GM18951 (cell line): ENCODE data around the gene ADPGK.
A peak's percentile ranks its signal among the peaks of the same experiment; 100 is the strongest.
"Not testable (repeated sequence)": the region's sequence is repeated elsewhere in the genome, so short reads cannot be mapped to it uniquely, and the experiment has no call there.

Source experiments
- POLR2A ChIP-seq: IDR thresholded peaks from 4 replicates; pipeline ENCODE4 v1.6.1; 2011; ENCODE audit warnings: mild to moderate bottlenecking; ENCODE audit not compliant: insufficient read length, insufficient read depth; ENCODE audit errors: extremely low read depth
- in situ Hi-C: fragments of 300-500 bp; cut with MboI; formaldehyde crosslinking; loops from one replicate; pipeline ENCODE4 v1.12.0; 2022; ENCODE audit warnings: low sequenced_read_pairs, mixed read lengths, inconsistent platforms; ENCODE audit not compliant: unreplicated experiment

ADPGK gene

DNA sequence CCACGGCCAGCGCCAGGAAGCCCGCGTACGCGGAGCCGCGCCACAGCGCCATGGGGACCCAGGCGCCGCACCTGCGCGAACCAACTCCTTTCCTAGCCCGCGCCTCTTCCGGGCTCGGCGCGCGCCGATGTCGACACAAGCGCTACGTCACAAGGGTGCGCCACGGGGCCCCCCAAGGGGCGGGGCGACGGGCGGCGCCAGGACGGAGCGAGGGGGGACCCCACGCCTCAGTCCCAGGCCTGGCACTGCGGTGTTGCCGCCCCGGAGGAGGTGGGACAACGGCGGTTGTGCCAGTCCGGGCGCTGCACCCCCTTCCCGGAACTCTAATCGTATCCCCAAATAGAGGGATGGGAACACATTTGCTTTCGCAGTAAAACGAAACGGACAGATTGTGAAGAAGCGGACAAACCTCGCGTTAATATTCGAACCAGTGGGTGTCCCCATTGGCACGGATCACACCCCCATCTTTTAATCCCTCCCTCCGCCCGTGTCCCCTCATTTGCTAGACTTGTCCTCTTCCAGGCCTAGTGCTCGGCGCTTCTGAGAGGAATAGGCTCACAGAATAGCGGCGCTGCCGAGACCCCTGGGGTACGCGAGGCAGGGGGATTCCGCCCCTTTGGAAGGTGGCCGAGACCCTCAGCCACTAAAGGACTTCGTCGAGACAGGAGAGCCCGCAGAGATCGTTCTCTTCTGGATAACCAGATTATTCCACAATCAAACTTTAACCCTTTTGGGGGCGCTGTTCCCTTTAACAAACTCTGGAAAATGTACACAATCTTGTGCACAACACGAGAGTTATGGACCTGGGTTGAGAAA, at the start of gene ADPGK:
Gene ADPGK, minus strand, starts transcription at position 119 of the 816 bp plus-strand sequence. Its CDS starts 67 bp downstream, at position 52.
- in situ Hi-C loops: loop anchor here (10.0 kb wide), 1 partner anchor 271 kb away; the partner anchor contains the start of gene NEO1
- TF ChIP-seq POLR2A: peak; percentile 94

DNA sequence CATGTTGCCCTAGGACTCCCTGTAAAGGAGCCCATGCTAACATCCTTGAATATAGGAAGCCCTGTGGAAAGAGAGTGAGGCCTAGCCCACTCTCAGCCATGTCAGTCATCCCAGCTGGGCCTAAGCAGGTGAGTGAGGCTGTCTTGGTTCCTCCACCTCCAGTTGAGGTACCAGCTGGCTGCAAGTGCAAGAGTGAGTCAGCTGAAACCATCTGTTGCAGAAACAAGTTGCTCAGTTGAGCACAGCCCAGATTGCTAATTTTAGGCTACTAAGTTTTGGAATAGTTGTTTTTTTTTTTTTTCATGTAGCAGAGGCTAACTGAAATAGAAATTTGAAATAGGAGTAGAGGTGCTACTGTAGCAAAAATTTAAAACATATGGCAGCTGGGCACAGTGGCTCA, 43.7 kb upstream of the ADPGK start:
- no peak for TF ChIP-seq POLR2A
- in situ Hi-C loops: no loop called here

DNA sequence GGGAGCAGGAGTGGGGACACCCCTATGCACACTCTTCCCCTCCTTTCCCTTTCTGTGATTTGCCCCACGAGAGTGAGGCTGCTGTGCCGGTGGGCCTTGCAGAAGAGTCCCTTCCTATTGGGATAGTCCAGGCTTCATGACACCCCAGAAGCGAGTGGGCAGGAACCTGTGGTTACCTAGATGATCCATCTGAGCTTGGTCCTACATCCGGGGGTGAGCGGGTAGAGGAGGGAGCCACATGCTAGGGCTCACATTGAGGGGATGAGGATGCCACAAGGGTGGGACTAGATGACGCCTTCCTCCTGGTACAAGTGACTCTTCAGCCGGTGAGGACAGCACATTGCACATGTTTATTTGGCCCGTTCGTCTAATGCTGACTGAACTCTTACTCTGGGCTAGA, 43.1 kb upstream of the ADPGK start:
- in situ Hi-C loops: no loop called here
- no peak for TF ChIP-seq POLR2A

DNA sequence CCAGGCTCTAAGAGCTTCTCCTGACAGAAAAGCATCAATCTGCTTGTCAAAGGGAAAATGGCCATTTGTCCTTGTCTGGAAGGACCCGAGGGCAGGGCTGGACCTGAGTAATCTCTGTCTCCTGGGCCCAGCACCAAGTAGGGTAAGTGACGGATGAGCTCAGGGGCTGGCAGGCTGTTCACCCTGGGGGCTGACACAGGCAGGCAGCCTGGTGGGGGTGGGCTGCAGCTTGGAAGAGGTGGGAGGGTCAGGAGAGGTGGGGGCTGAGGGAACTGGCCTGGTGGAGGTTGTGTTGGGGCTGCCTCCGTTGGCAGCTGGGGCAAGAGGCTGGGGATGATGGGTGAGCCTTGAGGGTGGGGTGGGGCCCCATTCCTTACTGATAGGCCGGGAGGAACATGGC, 42.3 kb upstream of the ADPGK start:
- no peak for TF ChIP-seq POLR2A
- in situ Hi-C loops: no loop called here

DNA sequence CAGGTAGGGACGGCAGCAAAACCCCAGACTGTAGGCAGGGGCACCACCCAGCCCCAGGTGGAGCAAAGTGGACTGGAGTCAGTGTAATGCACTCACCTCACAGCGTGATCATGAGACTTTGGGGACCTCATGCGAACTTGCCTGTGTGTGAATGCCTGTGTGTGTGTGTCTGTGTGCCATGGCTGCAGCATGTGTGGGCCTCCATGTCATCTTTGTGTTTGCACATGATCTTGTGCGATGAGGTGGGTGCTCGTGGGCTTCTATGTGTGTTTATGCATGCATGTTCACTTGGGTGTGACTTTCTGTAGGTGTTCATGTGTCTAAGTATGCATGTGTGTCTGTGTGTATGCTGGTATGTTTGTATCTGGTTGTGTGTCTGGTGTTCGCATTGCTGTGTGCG, 41.2 kb upstream of the ADPGK start:
- no peak for TF ChIP-seq POLR2A
- in situ Hi-C loops: no loop called here

DNA sequence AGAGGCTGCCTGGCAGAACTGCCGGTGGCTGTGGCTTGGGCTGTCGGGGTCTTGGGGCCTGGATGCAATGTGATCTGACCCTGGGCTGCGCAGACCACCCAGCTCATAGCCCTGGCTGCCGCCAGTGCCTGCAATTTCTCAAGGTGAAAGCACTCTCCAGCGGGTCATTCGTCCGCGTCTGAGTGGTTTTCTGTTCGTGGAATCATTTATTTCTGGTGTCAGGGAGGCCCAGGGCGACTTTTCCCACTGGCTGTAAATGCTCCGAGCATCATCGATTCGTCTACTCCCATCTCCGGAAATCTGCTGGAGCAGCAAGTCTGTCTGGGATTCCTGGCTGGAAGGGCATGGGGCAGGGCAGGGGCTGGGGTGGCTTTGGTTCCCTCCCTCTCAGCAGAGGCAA, 40.6 kb upstream of the ADPGK start:
- TF ChIP-seq POLR2A: no peak
- in situ Hi-C loops: no loop called here

DNA sequence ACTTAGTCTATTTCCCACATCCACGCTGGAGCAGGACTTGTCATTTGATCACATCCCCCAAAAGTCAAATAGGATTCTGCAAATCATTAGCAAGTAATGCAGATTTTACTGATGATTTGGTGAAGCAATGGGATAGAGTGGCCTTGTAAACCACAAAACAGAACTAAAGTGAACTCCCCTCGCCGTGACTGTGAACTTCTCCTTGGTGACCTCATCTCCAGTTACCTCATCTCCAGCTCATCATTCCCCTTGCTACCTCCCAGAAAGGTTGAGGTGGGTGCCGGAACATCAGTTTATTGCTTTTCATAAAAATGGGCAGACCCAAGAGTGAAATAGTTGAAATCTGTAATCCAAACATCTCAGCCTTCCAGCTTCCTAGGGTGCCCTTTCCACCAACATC, 36.7 kb upstream of the ADPGK start:
- TF ChIP-seq POLR2A: no peak
- in situ Hi-C loops: no loop called here

DNA sequence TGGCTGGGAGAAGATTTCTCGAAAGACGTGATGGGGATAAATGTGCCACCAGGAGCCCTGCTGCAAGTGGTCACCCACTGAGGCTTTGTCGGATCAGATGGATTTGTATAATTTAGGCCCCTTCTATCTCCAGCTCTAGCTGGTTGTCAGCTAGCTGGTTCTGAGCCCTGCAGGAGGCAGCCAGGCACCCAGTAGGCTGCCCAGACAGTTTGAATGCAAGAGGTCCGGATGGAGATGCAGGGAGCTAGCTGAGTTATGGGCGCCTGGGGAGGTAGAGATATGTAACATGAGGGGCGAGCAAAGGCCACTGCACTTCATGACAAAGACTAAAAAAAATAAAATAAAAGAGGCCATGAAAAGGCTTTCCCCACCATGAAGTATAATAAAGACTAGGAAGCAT, 35.1 kb upstream of the ADPGK start:
- TF ChIP-seq POLR2A: no peak
- in situ Hi-C loops: no loop called here

DNA sequence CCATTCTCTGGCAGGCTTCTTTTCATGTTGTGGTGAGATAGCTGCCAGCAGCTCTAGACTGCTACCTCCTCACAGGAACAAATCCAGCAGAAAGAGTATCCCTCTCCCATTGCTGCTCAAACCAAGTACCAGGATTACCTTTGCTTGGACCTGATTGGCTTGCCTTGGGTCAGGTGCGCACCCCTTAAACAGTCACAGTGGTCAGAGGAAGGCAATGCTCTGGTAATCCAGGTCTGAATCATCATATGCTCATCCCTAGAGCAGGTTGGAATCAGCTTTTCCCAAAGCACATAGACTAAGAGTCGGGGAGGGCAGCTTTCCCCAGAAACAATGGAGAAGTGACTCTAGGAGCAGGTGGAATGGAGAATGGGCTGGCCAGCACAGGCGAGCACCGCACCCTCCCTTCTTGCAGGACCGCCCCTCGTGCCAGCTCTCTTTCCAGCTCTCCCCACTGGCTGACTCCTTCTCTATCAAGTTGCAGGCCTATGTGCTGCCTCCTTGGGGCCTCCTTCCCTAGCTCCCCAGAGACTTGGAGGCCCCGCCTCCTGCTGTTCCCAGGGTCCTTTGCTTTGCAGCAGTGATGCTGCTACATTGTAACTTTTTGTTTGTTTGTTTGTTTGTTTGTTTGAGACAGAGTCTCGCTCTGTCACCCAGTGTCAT, 29.9 kb upstream of the ADPGK start:
- no peak for TF ChIP-seq POLR2A
- in situ Hi-C loops: no loop called here

DNA sequence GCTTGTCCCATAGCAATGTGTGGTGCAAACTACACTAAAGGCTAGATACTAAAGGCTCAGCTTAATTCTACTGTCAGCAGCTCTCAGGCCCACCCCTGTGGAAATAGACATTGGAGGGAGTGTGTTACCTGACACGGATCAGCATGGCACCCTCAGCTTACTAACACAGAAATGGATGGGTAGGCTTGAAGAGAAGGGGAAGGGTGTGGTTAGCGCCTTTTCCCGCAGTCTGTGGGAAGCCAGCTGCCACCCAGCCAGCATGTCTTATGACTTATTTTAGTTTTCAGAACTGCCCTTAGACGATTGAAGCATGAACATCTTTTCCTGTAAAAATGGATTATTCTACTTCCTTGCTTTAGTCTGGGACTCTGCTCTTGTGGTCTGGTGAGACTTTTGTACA, 25.8 kb upstream of the ADPGK start:
- TF ChIP-seq POLR2A: no peak
- in situ Hi-C loops: no loop called here

DNA sequence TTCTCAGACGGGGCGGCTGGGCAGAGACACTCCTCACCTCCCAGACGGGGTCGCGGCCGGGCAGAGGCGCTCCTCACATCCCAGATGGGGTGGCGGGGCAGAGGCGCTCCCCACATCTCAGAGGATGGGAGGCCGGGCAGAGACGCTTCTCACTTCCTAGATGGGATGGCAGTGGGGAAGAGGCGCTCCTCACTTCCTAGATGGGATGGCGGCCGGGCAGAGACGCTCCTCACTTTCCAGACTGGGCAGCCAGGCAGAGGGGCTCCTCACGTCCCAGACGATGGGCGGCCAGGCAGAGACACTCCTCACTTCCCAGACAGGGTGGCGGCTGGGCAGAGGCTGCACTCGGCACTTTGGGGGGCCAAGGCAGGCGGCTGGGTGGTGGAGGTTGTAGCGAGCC, 23.8 kb upstream of the ADPGK start:
- in situ Hi-C loops: not testable (repeated sequence)

DNA sequence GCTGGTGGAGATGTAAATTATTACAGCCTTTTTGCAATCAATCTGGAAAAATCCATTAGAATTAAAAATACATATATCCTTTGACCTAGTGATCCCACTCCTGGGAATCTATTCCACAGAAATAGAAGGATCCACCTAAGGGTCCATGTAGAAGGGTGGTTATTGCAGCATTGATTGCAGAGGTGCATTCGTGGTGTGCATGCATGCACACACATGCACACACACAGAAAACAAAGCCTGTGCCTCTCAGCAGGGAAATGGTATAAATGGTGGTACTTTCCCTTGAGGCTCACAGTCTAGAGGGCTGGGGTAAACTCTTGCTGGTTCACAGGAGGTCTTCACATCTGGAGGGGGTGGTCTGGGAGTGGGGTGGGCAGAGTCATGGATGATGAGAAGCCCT, 19.4 kb upstream of the ADPGK start:
- no peak for TF ChIP-seq POLR2A
- in situ Hi-C loops: no loop called here

DNA sequence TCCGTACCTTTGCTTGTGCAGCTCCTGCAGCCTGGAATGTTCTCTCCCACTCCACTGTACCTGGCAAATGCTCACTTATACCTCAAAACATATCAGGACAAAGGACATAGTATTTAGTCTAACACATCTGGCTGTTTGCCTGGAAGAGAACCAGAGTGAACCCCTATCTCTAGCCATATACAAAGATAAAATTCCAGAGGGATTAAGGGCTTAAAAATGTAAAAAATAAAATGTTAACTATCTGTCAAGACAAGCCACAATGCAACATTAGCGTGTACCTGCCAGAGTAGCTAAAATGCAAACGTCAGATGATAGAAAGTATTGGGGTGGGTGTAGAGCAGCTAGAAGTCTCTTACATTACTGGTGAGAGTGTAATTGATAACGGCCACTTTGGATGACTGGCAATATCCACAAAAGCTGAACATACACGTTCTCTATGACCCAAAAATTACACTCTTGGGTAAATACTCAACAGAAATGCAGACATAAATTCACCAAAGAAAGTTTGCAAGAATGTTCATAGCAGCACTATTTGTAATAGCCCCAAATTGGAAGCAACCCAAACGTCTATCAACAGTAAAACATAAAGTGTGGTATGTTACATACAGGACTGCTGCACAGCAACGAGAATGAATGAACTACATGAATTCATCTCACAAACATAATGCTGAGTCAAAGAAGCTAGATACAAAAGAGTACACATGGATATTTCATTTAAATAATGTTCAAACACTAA, 18.2 kb upstream of the ADPGK start:
- TF ChIP-seq POLR2A: no peak
- in situ Hi-C loops: no loop called here

DNA sequence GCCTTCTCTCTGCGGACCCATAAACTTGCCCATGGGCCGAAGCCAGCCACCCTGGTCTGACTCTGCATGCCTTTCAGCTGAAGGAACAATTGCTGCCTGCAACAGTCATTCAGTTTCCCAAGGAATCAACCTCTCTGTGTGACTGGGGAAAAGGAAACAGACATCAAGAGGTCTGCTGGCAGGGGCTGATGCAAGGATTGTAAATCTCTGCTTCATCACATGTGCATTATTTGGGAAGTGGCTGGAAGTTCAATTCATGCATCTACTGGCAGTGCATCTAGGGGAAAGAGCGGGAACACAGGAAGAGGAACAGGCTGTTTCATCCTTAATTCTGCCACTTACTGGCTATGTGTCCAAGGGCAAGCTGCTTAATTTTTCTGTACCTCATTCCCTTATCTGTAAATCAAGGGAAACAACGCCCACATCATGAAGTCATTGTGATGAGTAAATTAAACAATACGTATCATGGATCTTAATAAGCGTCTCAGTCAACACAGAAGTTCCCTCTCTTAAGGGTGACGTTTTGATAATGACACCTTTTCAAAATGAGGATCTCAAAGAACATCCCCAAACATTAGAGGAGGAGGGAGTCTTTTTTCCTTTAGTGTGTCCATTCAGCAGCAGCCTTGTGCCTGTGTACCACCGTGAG, 17.4 kb upstream of the ADPGK start:
- in situ Hi-C loops: no loop called here

More for the DNA sequence above, 17.4 kb upstream of the ADPGK start:
- no peak for TF ChIP-seq POLR2A
